Amniotic stem cell (primary cell): Measurements from ENCODE around the gene PRTG.
"Not testable (repeated sequence)": the region's sequence is repeated elsewhere in the genome, so short reads cannot be mapped to it uniquely, and the experiment has no call there.

ENCODE experiments used
- DNase-seq: peaks from one replicate; lab custom pipeline; 2025; lab: John Stamatoyannopoulos, UW

The PRTG gene

DNA sequence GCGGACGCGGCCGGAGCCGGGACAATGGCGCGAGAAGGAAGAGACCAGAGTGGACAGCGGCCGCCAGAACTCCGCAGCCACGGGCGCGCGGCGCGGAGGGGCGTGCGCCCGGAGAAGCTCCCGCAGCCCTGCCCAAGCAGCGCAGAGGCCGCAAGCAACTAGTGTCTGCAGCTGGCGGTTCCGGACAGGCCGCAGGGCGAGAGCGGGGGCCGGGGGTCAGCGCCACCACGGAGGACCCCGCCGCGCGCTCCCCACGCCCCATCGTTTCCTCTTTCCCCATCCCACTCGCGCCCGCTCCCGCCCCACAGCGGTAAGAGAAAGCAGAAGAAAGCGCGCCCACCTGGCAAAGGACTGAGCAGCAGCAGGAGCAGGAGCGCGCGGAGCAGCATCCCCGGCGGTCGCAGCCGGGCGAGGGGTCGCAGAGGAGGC, 440 bp downstream of the PRTG start:
- DNase-seq: peak; percentile 8

DNA sequence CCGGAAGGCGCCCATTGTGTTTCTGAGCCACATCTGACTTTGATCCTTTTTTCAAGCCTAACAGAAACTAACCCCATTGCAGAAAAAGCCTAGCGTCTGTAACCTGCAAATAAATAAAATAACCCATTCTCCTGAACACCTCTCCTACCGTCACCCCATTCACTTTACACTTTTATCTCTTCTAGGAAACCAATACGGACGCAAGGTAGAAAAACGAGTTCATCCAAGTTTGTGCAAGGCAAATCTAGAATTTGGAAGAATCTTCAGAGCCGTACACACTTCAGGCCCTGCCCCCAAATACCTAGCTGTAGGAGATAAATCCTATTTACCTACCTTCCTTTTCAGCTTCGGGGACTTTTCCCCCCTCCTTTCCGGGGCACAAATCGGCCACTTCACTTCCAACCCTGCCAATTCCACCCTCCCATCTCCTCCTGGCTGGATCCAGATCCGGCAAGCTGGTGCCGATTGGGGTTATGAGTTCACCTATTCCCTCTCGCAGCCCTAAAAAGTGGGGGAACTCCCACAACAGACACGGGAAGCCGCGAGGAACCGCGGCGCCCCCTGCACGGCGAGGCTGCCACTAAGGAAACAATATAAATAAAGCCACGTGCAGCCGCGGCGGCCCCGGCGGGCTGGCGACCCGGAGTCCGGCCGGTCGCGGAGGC, 987 bp downstream of the PRTG start:
- DNase-seq: peak; percentile 8

DNA sequence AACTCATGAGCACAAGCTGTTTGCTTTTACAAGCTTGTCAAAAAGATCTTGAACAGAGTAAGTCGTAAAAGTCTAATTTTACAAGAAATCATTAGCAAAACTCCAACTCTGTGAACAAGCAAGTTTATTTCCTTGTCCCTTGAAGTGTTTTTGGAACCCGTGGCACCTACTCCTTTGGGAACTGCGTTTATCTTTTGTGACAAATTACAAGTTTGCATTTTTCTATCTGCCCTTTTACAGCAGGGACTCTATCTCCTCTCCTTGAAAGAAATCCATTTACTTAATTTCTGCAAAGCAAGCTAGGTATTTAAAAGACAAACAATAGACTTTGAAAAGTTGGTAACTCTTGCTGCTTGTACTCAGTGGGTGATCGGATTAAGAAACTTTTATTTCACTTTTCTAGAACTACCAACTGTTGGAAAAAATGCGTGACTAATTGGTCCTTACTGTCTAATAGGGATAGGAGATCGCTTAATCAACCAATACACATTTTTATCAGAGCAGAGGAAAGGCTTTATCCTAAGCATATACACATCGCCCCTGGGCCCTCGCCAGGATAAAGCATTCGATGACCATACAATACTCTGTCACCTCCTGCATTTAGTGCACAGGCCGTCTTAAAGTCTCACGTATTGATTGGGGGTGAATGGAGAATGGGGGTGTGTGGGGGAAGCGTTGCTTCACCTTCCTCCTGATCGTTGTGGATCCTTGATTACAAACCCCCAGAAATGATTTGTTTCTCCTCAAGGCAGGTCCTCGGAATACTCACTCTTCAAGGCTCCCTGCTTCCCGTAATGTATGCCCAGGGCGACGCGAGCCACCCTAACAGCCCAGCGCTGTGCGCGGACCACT, 1.7 kb downstream of the PRTG start:
- no peak for DNase-seq

DNA sequence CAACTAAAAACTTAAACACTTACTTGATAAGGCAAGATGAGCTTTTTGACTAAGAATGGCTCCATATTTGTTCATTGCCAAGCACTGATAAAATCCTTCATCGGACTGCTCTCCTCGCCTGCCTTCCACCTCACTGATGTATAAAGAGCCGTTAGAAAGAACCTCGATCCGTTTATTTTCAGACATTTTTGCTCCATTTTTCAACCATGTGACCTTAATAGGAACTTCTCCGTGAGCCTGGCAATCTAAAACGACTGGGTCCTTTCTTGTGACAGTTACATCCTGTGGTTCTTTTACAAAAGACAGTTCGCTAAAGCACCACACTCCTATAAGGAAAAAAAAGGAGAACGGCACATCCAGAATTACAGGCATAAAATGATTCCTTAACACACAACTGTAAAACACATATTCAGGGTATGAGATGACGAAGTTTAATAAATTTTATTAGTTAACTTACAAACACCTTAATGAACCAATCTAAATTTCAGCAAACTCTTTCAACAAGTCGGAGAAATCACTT, 2.5 kb downstream of the PRTG start:
- DNase-seq: no peak

DNA sequence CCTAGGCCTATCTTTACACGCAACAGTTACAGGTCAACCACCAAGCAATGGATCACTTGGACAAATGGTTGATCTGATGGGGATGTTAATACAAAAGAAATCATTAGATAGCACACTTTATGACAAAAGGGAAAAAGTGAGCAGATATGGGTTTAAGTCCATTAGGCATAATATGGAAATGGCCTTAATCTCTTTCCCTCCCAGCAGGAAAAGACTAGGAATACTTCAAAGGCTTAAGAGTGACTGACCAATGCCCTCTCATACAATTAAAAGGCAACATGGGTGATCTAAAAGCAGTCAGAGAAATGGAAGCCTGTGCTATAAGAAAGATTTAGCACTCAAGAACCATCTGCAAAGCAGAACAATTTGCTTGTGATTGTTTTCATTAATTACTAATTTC, 3.3 kb downstream of the PRTG start:
- DNase-seq: no peak

DNA sequence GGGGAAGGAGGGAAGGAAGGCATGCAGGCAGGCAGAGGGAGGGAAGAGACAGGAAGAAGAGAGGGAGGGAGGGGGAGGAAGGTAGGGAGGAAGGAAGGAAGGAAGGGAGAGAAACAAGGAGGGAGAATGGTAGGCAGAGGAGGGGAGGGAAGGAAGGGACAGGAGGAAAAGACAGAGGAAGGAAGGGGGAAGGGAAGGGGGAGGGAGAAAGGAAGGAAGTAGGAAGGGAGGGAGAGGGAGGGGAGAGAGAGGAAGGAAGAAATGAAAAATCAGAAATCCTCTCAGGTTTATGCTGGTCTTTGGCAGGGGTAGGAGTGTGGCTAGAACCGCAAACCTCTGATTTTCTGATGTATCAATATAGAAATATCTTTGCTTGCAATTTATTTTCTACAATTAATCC, 4.2 kb downstream of the PRTG start:
- no peak for DNase-seq

DNA sequence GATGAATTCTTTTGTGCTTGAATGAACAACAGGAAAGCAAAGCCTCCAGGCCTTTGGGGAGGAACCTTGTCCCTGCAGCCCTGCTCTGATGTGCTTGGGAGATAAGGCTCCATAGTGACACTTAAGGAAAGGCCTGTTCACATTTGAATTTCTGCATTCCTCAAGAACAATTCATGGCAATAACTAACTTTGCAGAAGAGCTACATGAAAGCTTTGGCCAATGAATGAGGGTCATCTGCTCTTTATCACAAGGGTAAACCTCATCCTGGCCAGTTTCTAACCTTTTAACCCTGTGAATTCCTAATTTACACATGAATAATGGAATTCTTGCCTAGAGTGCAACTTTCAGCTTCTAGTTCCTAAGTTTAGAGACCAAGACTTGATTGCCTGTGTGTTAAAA, 5.6 kb downstream of the PRTG start:
- DNase-seq: no peak

DNA sequence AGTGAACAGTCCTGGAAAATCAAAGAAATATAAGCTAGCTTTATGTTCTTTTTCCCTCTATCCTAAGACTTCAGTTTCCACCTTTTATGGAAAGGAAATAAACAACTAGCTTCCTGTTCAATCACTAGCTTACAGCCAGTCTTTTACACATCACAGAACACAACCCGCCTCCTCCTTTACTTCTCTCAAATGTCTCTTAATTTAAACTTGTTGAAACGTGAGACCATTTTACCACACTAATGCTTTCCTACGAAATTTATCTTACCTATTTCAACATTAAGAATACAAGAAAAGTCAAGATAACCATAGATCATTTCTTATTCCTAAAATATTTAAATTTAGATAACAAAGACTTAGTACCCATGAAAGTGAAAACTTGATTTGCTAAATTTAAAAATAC, 6.2 kb downstream of the PRTG start:
- no peak for DNase-seq

DNA sequence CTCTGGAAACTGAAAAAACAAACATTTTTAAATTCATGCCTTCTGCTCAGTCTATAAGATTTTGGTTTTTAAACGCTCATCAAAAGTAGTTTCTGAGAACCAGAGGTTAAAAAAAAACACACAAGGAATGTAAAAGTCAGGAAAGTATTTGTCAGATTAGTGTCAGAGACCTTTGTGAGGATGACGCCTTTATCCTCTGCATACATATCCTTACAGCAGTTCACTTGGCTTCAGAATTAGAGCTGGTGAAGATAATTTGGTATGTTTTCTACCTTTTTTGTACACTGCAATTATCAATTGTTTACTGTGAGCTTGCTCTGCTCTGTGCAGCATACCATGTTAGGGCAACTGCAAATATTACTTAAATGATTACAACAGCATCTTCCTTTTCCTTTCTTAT, 8.3 kb downstream of the PRTG start:
- DNase-seq: no peak

DNA sequence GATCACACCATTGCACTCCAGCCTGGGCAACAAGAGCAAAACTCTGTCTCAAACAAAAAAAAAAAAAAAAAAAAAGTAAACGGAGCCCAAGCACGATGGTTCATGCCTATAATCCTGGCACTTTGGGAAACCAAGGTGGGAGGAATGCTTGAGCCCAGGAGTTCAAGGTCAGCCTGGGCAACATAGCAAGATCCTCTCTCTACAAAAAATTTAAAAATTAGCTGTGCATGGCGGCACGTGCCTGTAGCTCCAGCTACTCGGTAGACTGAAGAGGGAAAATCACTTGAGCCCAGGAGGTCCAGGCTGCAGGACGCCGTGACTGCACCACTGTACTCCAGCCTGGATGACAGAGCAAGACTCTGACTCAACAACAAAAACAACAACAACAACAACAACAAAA, 9.5 kb downstream of the PRTG start:
- not testable (repeated sequence) for DNase-seq

DNA sequence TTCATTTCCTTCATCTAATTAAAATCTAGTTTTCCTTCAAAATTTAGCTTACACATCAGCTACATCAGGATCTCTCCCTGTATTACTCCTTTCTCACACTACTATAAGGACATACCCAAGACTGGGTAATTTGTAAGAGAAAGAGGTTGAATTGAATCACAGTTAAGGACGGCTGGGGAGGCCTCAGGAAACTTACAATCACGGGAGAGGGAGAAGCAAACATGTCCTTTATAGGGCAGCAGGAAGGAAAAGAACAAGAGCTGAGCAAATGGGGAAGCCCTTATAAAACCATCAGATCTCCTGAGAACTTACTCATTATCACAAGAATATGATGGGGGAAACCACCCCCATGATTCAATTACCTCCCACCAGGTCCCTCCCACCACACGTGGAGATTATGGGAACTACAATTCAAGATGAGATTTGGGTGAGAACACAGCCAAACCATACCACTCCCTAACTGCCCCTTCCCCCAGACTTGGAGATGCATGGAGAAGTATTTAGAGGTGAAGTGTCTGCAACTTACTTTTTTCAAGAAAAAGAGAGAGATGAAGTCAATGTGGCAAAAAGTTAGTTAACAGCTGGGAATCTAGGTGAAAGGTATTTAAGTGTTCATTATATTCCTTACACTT, 21.3 kb downstream of the PRTG start:
- DNase-seq: no peak

DNA sequence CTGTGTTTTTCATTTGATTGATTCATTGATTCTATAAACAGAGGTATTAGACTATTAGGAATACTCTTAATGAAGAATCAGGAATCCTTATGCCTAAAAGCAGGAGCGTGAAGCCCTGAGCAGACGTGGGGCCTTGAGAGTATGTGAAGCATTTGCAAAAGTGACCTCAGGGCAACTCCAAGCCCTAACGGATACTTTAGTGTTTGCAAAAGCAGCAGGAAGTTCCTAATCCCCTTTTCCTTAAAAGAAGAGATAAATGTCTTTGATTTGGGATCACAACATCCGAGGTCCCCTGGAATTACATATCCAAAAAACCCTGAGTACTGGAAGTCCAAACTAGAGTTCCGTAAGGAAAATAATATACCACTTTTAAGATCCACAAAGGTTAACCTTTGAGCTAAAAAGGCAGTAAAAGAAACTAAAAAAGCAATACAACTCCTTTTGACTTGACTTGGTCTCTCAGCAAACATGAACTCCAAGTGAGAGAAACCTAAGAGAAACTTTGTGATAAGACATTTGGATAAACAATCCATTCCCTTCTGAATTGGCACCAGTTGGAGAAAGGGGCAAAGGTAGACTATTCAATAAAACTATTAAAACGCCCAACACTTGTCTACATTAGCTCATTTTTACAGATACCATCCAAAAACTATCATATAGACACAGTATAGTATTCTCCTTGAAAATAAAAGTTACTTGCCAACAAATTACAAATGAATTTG, 27.4 kb downstream of the PRTG start:
- no peak for DNase-seq

DNA sequence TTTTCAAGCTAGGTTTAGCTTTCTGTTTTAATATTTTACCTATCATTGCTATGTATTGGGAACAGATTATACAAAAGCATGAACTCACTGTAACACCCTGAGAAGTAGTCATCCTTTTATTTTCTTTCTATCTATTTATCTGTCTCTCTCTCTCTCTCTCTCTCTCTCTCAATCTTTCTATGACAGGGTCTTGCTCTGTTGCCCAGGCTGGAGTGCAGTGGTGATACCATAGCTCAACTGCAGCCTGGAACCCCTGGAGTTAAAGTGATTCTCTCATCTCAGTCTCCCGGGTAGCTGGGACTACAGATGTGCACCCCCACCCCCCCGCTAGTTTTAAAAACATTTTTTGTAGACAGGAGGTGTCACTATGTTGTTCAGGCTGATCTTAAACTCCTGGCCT, 28.9 kb downstream of the PRTG start:
- no peak for DNase-seq

DNA sequence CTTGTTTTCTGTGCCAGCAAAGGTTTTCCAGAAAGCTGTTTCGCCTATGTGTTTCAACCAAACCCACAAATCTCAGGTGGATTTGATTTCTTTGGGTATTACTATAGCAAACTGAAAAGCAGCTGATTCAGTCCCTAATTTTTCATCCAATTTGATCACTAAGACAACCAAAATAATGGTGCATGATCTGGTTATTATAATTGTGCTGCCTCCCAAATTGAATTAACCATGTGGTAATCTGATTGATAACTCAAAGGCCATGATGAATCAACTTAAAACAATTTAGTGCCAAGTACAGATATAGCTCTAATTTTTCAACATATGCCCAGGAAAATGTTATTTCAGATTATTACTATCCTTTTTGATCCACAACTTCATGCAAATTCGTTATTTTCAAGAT, 30.6 kb downstream of the PRTG start:
- no peak for DNase-seq

DNA sequence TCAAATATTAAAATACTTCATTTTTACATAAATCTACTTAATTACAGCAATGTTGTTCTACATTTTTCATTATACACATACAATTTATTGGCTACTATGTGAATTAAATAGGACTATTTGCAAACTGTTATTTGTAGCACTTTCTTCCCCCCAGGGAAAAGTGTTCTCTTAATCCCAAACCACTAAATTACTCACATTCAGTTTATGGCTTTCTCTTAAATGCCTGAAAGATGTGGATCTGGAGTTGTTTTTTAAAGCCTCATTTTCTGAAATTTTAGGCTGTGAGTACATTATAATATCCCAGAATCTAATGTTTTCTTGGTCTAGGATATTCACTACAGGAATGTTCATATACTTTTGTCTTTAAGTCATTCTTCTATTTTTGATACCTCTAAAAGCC, 32.7 kb downstream of the PRTG start:
- no peak for DNase-seq

DNA sequence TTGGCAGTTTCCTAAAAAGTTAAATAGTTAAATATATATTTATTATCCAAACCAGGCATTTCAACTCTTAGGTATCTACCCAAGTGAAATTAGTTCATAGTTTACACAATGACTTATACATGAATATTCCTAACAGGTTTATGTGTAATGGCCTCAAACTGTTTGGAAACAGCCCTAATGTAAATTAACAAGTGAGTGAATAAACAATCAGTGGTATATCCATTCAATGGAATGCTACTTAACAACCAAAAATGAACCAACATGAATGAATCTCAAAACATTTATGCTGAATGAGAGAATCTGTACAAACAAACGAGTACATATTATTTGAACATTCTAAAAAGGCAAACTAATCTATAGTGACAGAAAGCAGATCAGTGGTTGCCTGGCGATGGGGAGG, 33.5 kb downstream of the PRTG start:
- DNase-seq: no peak

DNA sequence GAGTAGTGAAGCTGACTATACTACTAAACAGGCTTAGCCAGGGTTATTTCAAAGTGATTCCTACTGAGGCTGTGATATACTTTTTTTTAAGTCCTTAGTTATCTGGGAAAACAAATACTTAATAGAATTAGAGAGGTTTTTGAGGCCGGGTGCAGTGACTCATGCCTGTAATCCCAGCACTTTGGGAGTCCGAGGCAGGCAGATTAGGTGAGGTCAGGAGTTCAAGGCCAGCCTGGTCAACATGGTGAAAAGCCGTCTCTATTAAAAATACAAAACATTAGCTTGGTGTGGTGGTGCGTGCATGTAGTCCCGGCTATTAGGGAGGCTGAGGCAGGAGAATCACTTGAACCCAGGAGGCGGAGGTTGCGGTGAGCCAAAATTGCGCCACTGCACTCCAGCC, 34.2 kb downstream of the PRTG start:
- DNase-seq: no peak

DNA sequence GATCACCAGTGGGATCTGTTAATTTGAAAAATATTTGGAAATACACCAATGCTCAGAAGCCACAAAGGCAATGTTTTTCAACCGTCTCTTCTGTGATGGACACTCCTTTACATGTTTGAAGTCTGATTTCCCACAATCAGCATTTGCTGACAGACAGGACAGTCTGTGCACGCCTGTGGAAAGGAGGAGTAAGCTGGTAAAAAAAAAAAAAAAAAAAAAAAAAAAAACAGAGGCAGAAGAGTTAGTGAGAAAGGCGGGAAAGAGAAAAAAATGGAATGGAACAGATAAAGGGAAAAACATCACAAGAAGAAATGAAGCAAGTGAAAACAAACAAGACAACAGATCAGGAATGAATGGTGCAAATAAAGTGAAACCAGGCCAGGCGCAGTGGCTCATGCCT, 35.0 kb downstream of the PRTG start:
- DNase-seq: no peak

DNA sequence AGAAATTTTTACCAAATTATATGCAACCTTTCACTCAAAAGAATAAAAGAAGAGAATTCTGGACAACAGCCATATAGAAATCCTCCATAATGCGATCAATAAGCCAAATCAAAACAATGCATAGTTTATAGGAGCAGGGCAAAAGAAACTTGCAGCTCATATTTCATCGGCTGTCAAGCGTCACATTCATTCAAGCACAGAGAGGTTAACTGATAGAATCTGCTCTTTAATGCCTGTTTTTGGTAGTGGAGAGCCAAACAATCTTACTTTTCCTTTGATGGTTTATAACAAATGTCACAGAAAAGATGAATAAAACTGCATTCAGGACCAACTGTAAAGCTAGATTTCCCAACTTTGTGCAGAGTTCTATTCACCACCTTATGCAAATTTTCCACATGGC, 35.4 kb downstream of the PRTG start:
- DNase-seq: no peak

DNA sequence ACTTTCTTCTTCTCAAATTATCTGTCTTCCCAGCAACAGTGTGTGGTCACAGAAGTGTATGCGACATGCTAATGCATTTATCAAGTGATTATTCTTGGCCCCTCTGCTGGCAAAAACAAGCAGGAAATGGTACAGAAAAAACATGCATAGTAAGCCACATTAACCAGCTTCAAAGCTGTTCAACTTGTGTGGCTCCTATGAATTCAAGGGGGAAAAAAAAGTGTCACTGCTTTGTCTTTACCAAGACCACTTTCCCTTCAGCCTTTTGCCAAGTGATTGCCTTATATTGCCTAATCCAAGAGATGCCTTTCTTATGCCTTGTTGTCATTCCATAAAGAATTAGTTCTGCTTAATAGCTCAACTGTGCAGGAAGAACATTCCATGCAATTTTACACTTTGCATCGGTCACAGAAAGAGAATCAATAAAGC, 39.1 kb downstream of the PRTG start:
- no peak for DNase-seq

DNA sequence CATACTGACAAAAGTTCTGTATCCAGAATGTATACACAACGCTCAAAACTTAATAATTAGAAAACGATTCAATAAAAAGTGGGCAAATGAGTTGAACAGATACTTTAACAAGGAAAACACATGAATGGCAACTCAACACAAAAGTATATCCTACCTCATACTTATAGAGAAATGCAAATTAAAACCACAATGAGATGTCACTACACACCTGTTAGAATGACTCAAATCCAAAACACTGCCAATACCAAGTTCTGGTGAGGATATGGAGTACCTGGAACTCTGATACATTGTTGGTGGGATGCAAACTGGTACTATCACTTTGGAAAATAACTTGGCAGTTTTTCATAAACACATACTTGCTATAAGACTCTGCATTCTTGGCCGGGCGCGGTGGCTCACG, 42.1 kb downstream of the PRTG start:
- DNase-seq: no peak

DNA sequence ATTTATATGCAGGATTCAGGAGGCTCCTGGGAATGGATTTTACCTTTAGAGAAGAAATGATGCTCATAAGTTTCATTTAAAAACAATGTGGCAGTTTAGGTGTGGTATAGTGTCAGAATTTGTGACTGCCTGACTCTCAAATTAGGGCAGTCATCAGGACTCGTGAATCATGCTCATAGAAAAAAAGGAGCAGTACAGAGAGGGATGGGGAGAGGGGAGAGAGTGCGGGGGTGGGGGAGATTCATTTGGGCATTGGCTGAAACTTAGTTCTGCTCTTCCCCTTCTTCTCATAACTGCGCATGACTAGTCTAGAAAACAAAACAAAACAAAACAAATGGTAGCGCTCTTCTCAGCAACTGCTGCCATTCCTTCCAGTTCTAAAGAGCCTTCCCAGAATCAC, 44.3 kb downstream of the PRTG start:
- no peak for DNase-seq
